Neural cell (in vitro differentiated cells): ENCODE measurements around the gene SH3GLB2.

Experiments
- CTCF ChIP-seq: fragments of 450-650 bp; IDR thresholded peaks from 2 replicates; pipeline ENCODE4 v1.5.1; 2014; ENCODE audit warnings: antibody characterized with exemption, mild to moderate bottlenecking, moderate library complexity; ENCODE audit not compliant: poor library complexity, severe bottlenecking
- EP300 ChIP-seq: fragments of 450-650 bp; conservative IDR thresholded peaks from 2 replicates; pipeline ENCODE4 v1.6.1; 2014; ENCODE audit warnings: antibody characterized with exemption, mild to moderate bottlenecking, moderate library complexity; ENCODE audit not compliant: poor library complexity, severe bottlenecking
- EZH2 ChIP-seq: fragments of 200-600, 300-800 bp; shearing (Covaris generic), sonication (generic); IDR thresholded peaks from 2 replicates; pipeline ENCODE4 v1.6.1; 2014; ENCODE audit warnings: antibody characterized with exemption, low read length, borderline replicate concordance, mild to moderate bottlenecking; ENCODE audit not compliant: insufficient read depth, poor library complexity, severe bottlenecking
- POLR2AphosphoS5 ChIP-seq: IDR thresholded peaks from 2 replicates; pipeline ENCODE4 v1.6.1; 2012
- SMC3 ChIP-seq: fragments of 450-650 bp; conservative IDR thresholded peaks from 2 replicates; pipeline ENCODE4 v1.6.1; 2014; ENCODE audit warnings: antibody characterized with exemption, mild to moderate bottlenecking, moderate library complexity; ENCODE audit not compliant: poor library complexity
- TF ChIP-seq, protein P1 (sequence below): IDR thresholded peaks from 2 replicates; pipeline ENCODE4 v1.6.1; 2012; ENCODE audit warnings: borderline replicate concordance

DNA sequence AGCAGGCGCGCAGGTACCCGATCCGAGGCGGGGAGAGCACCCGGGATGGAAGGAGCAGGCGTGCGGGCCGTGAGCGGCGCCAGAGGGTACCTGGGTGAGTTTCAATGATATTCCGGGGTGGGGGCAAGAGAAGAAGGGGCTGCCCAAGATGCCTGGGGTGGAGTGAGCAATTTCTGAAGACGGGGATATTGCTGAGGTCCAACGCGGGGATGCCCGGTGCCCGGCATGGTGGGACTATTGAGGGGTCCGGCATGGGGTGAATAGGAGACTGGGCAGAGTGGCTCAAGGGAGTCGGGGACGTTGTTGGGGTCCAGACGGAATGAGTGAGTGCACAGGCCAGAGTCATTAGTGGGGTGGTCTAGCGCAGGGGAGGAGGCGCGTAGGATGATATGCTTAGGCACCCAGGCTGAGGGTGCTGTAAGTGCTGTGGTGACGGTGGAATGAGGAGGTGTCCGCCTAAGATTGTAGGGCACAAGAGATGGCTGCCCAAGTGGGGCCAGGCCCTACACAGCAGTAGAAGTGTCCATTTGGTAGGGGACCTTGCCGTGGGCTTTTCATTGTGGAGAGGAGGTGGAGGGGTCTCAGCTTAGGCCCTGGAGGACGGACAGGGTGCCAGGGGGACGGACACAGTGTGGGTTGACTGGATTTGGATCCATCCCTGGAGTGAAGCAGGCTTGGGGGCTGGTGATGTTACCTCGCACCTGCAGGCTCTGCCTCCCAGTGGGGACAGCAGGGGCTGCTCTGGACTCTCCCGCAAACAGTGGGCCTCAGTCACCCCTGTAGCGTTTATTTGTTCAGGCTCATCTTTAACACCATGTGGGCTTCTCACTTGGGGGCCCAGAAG is 9.0 kb upstream of the SH3GLB2 start:
- no peak for TF ChIP-seq CTCF
- TF ChIP-seq SMC3, result no peak
- no peak for TF ChIP-seq EP300
- no peak for TF ChIP-seq POLR2AphosphoS5
- TF ChIP-seq, protein P1, sequence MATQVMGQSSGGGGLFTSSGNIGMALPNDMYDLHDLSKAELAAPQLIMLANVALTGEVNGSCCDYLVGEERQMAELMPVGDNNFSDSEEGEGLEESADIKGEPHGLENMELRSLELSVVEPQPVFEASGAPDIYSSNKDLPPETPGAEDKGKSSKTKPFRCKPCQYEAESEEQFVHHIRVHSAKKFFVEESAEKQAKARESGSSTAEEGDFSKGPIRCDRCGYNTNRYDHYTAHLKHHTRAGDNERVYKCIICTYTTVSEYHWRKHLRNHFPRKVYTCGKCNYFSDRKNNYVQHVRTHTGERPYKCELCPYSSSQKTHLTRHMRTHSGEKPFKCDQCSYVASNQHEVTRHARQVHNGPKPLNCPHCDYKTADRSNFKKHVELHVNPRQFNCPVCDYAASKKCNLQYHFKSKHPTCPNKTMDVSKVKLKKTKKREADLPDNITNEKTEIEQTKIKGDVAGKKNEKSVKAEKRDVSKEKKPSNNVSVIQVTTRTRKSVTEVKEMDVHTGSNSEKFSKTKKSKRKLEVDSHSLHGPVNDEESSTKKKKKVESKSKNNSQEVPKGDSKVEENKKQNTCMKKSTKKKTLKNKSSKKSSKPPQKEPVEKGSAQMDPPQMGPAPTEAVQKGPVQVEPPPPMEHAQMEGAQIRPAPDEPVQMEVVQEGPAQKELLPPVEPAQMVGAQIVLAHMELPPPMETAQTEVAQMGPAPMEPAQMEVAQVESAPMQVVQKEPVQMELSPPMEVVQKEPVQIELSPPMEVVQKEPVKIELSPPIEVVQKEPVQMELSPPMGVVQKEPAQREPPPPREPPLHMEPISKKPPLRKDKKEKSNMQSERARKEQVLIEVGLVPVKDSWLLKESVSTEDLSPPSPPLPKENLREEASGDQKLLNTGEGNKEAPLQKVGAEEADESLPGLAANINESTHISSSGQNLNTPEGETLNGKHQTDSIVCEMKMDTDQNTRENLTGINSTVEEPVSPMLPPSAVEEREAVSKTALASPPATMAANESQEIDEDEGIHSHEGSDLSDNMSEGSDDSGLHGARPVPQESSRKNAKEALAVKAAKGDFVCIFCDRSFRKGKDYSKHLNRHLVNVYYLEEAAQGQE, result no peak
- no peak for TF ChIP-seq EZH2
